ENCODE measurements around the gene TNFAIP8L3.
"Not testable (repeated sequence)": the region's sequence is repeated elsewhere in the genome, so short reads cannot be mapped to it uniquely, and the experiment has no call there.

Gene TNFAIP8L3

GRCh38 chr15:51048308-51048707 is 46.4 kb downstream of the TNFAIP8L3 start:
- DNase-seq (ENCODE audit: extremely low read depth, low read depth) = no peak
- H3K4me3 ChIP-seq (replicated peaks; ENCODE audit: low read depth, low read length) = no peak overlapping the region
- TF ChIP-seq CTCF (IDR thresholded peaks at IDR 0.05; ENCODE audit: low read depth, low read length, missing control alignments) = no peak

- no peak for DNase-seq (ENCODE audit: extremely low read depth, low read depth)
- TF ChIP-seq CTCF (IDR thresholded peaks at IDR 0.05; ENCODE audit: low read depth, low read length, missing control alignments) = no peak
- H3K4me3 ChIP-seq (replicated peaks; ENCODE audit: low read depth, low read length) = no peak overlapping the region
Measured at GRCh38 chr15:51046799-51047449, 47.8 kb downstream of the TNFAIP8L3 start.

GRCh38 chr15:51046016-51046415 is 48.7 kb downstream of the TNFAIP8L3 start:
- no peak for DNase-seq (ENCODE audit: extremely low read depth, low read depth)
- no peak for TF ChIP-seq CTCF (IDR thresholded peaks at IDR 0.05; ENCODE audit: low read depth, low read length, missing control alignments)
- no peak overlapping the region for H3K4me3 ChIP-seq (replicated peaks; ENCODE audit: low read depth, low read length)

GRCh38 chr15:51044037-51044727 is 50.5 kb downstream of the TNFAIP8L3 start:
- no peak overlapping the region for H3K4me3 ChIP-seq (replicated peaks; ENCODE audit: low read depth, low read length)
- no peak for TF ChIP-seq CTCF (IDR thresholded peaks at IDR 0.05; ENCODE audit: low read depth, low read length, missing control alignments)
- DNase-seq (ENCODE audit: extremely low read depth, low read depth) = no peak

- no peak for DNase-seq (ENCODE audit: extremely low read depth, low read depth)
- TF ChIP-seq CTCF (IDR thresholded peaks at IDR 0.05; ENCODE audit: low read depth, low read length, missing control alignments) = no peak
Measured at GRCh38 chr15:51038974-51039319, 55.8 kb downstream of the TNFAIP8L3 start.

GRCh38 chr15:51038162-51038973 is 56.3 kb downstream of the TNFAIP8L3 start:
- TF ChIP-seq CTCF (IDR thresholded peaks at IDR 0.05; ENCODE audit: low read depth, low read length, missing control alignments) = no peak
- DNase-seq (ENCODE audit: extremely low read depth, low read depth) = no peak
- no peak overlapping the region for H3K4me3 ChIP-seq (replicated peaks; ENCODE audit: low read depth, low read length)

More at GRCh38 chr15:51038974-51039319, 55.8 kb downstream of the TNFAIP8L3 start:
- no peak overlapping the region for H3K4me3 ChIP-seq (replicated peaks; ENCODE audit: low read depth, low read length)

- H3K4me3 ChIP-seq (replicated peaks; ENCODE audit: low read depth, low read length); DNase-seq (ENCODE audit: extremely low read depth, low read depth): not testable (repeated sequence)
Measured at GRCh38 chr15:51037474-51037873, 57.2 kb downstream of the TNFAIP8L3 start.
